CD4-positive, alpha-beta memory T cell (primary cell): Measurements from ENCODE around the gene CDKN1B. TPM values are rescaled to one million over a fixed set of nuclear protein-coding genes. Genes with fewer than 3 reads are reported as not detected.
A peak's percentile ranks its signal among the peaks of the same experiment; 100 is the strongest.
"Not testable (repeated sequence)": the region's sequence is repeated elsewhere in the genome, so short reads cannot be mapped to it uniquely, and the experiment has no call there.

ENCODE experiments used
- CTCF ChIA-PET: fragments of 350-600 bp; sonication (Branson Sonifier 250); formaldehyde crosslinking; loops from one replicate; lab custom pipeline; 2021; ENCODE audit warnings: inconsistent platforms; ENCODE audit not compliant: partially characterized antibody; lab: Charles Lee
- POLR2A ChIA-PET: fragments of 350-600 bp; sonication (Branson Sonifier 250); formaldehyde crosslinking; loops from one replicate; lab custom pipeline; 2021; ENCODE audit not compliant: partially characterized antibody; lab: Charles Lee
- DNase-seq, 5 donors: peaks; one replicate each; pipeline versions ENCODE4 v3.0.0 to v3.0.0-alpha.2; 2020 to 2022; ENCODE audit warnings: mixed read lengths in 1 of 5
- H3K27ac ChIP-seq: one replicate; pipeline ENCODE4 v1.7.0; 2013; ENCODE audit warnings: low read depth, low read length
- H3K27me3 ChIP-seq: 2 replicates; pipeline ENCODE4 v1.7.0; 2013; ENCODE audit warnings: mild to moderate bottlenecking, low read length, moderate library complexity; ENCODE audit not compliant: insufficient read depth
- H3K36me3 ChIP-seq: 2 replicates; pipeline ENCODE4 v1.7.0; 2013; ENCODE audit warnings: mild to moderate bottlenecking, low read length, moderate library complexity; ENCODE audit not compliant: insufficient read depth
- H3K4me1 ChIP-seq: 2 replicates; pipeline ENCODE4 v1.7.0; 2013; ENCODE audit warnings: mild to moderate bottlenecking, low read length, moderate library complexity; ENCODE audit not compliant: insufficient read depth
- H3K4me3 ChIP-seq, 2 donors: one replicate each; pipeline ENCODE4 v1.7.0; 2013; ENCODE audit warnings: low read length in 2 of 2, mild to moderate bottlenecking in 1 of 2
- H3K9me3 ChIP-seq, 2 donors: one replicate each; pipeline ENCODE4 v1.7.0; 2013; ENCODE audit warnings: low read length in 2 of 2, control low read depth in 1 of 2; ENCODE audit not compliant: control insufficient read depth in 1 of 2
- H3K27ac Mint-ChIP-seq, 7 donors: one replicate each; pipeline ENCODE4 v1.8.0; 2020 to 2021; ENCODE audit warnings: mixed read lengths in 7 of 7, mild to moderate bottlenecking in 6 of 7, inconsistent platforms in 3 of 7, moderate library complexity in 3 of 7
- H3K27me3 Mint-ChIP-seq, 2 donors: one replicate each; pipeline ENCODE4 v1.8.0; 2020 to 2021; ENCODE audit warnings: mixed read lengths in 2 of 2
- H3K36me3 Mint-ChIP-seq, 2 donors: one replicate each; pipeline ENCODE4 v1.8.0; 2020 to 2021; ENCODE audit warnings: mixed read lengths in 2 of 2, inconsistent platforms in 1 of 2, mild to moderate bottlenecking in 1 of 2
- H3K4me1 Mint-ChIP-seq, 4 donors: one replicate each; pipeline ENCODE4 v1.8.0; 2020 to 2021; ENCODE audit warnings: mixed read lengths in 4 of 4, mild to moderate bottlenecking in 1 of 4
- H3K4me3 Mint-ChIP-seq, 8 donors: one replicate each; pipeline ENCODE4 v1.8.0; 2020 to 2021; ENCODE audit warnings: mixed read lengths in 8 of 8, mild to moderate bottlenecking in 7 of 8, moderate library complexity in 6 of 8, inconsistent platforms in 3 of 8
- H3K9me3 Mint-ChIP-seq, 8 donors: one replicate each; pipeline ENCODE4 v1.8.0; 2020 to 2021; ENCODE audit warnings: mixed read lengths in 8 of 8, mild to moderate bottlenecking in 5 of 8, inconsistent platforms in 3 of 8, moderate library complexity in 1 of 8
- intact Hi-C: fragments of 100-400 bp; cut with micrococcal nuclease; formaldehyde crosslinking; loops from one replicate; pipeline ENCODE4 v1.15.1; 2023
- polyA plus RNA-seq, 2 donors: library from polyadenylated mRNA; unstranded; fragments of 300-500 nt; fragmentation: Illumina TruSeq; gene quantifications; one replicate each; pipeline ENCODE4 v1.2.3, GENCODE V29; 2021
- total RNA-seq, 2 experiments: library from RNA; stranded (reverse); gene quantifications; one replicate each; pipeline ENCODE4 v1.2.3, GENCODE V29; 2021

Gene CDKN1B
- total and polyA plus RNA-seq, 4 experiments from 2014 or later = 12.5 to 238 (median 123) TPM

- POLR2A ChIA-PET = interaction anchor here (1.6 to 6.5 kb wide), 3 partner anchors 13 to 356 kb away, joined by 3 to 643 read pairs (median 66); partner anchors contain the start of gene CDKN1B
- H3K27ac Mint-ChIP-seq = peak overlapping the region; percentile 56 to 93 (median 93)
These were observed 16.9 kb downstream of the CDKN1B start for GRCh38 chr12:12734054-12734453.

DNA sequence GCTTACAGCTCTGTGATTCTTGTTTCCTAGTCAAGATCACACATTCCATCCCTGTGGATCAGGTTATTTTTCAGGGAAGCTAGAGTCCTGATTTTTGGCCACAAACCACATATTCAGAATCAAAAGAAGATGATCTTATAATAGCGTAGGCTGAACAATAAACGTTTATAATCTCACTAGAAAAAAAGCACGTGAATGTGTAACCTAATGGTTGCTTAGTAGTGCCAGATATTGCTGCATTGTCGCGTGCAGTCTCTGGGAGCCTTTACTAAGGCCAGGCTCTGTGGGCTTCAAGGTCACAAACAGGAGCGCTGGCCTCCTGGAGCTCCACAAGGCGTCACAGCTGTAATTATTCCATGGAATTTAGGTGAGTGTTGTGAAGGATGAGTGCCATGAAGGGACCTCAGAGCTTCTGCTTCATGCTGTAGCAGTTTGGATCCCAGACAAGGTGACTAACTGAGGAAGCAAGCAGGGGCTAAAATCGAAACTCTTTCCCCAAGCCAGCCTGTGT lies 17.4 kb downstream of the CDKN1B start:
- Mint-ChIP-seq H3K27ac (peak overlapping the region; percentile 71 to 93 (median 93)), H3K4me1 (peaks cover 30 to 59% (median 45%) of the 10 kb centered on the region in 4 donors), H3K36me3 (peaks cover 7 to 10% of the 10 kb centered on the region in 2 donors), H3K9me3 (no peaks in the 10 kb centered on the region), H3K27me3 (no peaks in the 10 kb centered on the region), H3K4me3 (peak overlapping the region in 6 of 8 donors; percentile 23 to 78 (median 67))
- H3K27me3 ChIP-seq = no peaks in the 10 kb centered on the region
- intact Hi-C loops = no loop called here
- no peak overlapping the region for H3K4me3 ChIP-seq
- ChIA-PET CTCF (interaction anchor here (0.8 to 5.4 kb wide), 9 partner anchors 10 to 374 kb away, joined by 3 to 150 read pairs (median 14); no protein-coding TSS in a partner anchor), POLR2A (interaction anchor here (0.9 to 6.5 kb wide), 9 partner anchors 14 to 376 kb away, joined by 3 to 643 read pairs (median 26); partner anchors contain the start of genes BORCS5, CDKN1B, DUSP16 and GPR19)
- peaks cover 52% of the 10 kb centered on the region for H3K4me1 ChIP-seq
- peak overlapping the region; percentile 20 for H3K27ac ChIP-seq
- DNase-seq = no peak
- H3K9me3 ChIP-seq = no peaks in the 10 kb centered on the region
- H3K36me3 ChIP-seq = no peaks in the 10 kb centered on the region

More at GRCh38 chr12:12734054-12734453, 16.9 kb downstream of the CDKN1B start:
- DNase-seq = no peak
- peaks cover 31 to 62% (median 46%) of the 10 kb centered on the region in 4 donors for H3K4me1 Mint-ChIP-seq
- H3K4me1 ChIP-seq = peaks cover 57% of the 10 kb centered on the region
- H3K36me3 Mint-ChIP-seq = peaks cover 7 to 10% of the 10 kb centered on the region in 2 donors
- intact Hi-C loops = no loop called here
- H3K9me3 Mint-ChIP-seq = no peaks in the 10 kb centered on the region
- H3K36me3 ChIP-seq = no peaks in the 10 kb centered on the region
- no peaks in the 10 kb centered on the region for H3K27me3 Mint-ChIP-seq
- H3K9me3 ChIP-seq = no peaks in the 10 kb centered on the region
- H3K4me3 ChIP-seq = no peak overlapping the region
- H3K4me3 Mint-ChIP-seq = peak overlapping the region in 3 of 8 donors; percentile 59 to 78 (median 65)
- no peak overlapping the region for H3K27ac ChIP-seq
- CTCF ChIA-PET = interaction anchor here (0.8 to 4.8 kb wide), 4 partner anchors 9 to 373 kb away, joined by 3 to 104 read pairs (median 46); no protein-coding TSS in a partner anchor
- H3K27me3 ChIP-seq = no peaks in the 10 kb centered on the region

DNA sequence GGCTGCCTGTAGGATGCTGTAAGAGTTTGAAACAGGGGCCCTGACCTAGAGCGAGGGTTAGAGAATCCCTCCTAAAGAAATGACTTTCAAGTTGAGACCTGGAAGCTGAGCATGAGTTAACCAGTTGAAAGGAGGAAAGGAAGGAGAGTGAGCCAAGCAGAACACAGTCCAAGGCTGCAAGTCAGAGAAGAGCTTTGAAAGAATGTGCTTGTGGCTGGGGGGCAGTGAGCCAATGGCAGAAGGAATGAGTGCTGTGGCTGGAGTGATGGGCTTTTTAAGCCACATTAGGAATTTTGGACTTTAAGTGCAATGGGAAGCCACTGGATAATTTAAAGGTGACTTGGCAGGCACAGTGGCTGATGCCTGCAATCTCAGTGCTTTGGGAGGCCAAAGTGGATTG lies 18.1 kb downstream of the CDKN1B start:
- ChIA-PET CTCF (interaction anchor here (1.2 to 5.4 kb wide), 16 partner anchors 11 to 698 kb away, joined by 3 to 150 read pairs (median 15); partner anchors contain the start of genes CREBL2 and DUSP16), POLR2A (interaction anchor here (0.9 to 6.5 kb wide), 14 partner anchors 14 to 377 kb away, joined by 3 to 643 read pairs (median 16); partner anchors contain the start of genes BORCS5, CDKN1B, CREBL2 and DUSP16)
- H3K27ac Mint-ChIP-seq = peak overlapping the region; percentile 71 to 93 (median 93)
- no peak for DNase-seq
- Histone ChIP-seq H3K36me3 (no peaks in the 10 kb centered on the region), H3K4me3 (no peak overlapping the region), H3K27me3 (no peaks in the 10 kb centered on the region), H3K9me3 (no peaks in the 10 kb centered on the region), H3K27ac (peak overlapping the region; percentile 20), H3K4me1 (peaks cover 46% of the 10 kb centered on the region)
- no peaks in the 10 kb centered on the region for H3K27me3 Mint-ChIP-seq
- peaks cover 24 to 53% (median 39%) of the 10 kb centered on the region in 4 donors for H3K4me1 Mint-ChIP-seq
- H3K9me3 Mint-ChIP-seq = no peaks in the 10 kb centered on the region
- peak overlapping the region in 7 of 8 donors; percentile 23 to 78 (median 59) for H3K4me3 Mint-ChIP-seq
- intact Hi-C loops = no loop called here
- H3K36me3 Mint-ChIP-seq = peaks cover 5 to 6% of the 10 kb centered on the region in 2 donors

- H3K27ac Mint-ChIP-seq = peak overlapping the region; percentile 88 to 93 (median 93)
- intact Hi-C loops = loop anchor here (1.0 to 2.0 kb wide), 10 partner anchors 12 to 361 kb away; partner anchors contain the start of gene GPR19
These were observed 19.9 kb downstream of the CDKN1B start for GRCh38 chr12:12736759-12737676.

DNA sequence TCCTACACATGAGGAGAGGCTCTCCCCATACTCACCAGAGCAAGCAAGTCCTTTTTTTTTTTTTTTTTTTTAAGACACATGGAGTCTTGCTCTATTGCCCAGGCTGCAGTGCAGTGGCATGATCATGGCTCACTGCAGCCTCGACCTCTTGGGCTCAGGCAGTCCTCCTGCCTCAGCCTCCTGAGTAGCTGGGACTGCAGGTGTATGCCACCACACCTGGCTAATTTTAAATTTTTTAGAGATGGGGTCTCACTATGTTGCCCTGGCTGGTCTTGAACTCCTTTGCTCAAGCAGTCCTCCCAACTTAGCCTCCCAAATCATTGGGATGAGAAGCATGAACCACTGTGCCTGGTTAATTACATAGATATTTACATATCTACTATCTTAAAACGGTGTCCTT lies 21.0 kb downstream of the CDKN1B start:
- H3K4me1 ChIP-seq = peaks cover 53% of the 10 kb centered on the region
- H3K4me3 Mint-ChIP-seq, H3K9me3 ChIP-seq, DNase-seq, H3K36me3 ChIP-seq, H3K36me3 Mint-ChIP-seq, intact Hi-C loops, H3K9me3 Mint-ChIP-seq, H3K4me3 ChIP-seq, H3K27me3 Mint-ChIP-seq, H3K27ac ChIP-seq, H3K27me3 ChIP-seq: not testable (repeated sequence)
- CTCF ChIA-PET = interaction anchor here (1.0 to 5.4 kb wide), 28 partner anchors 8 to 1155 kb away, joined by 3 to 150 read pairs (median 12); partner anchors contain the start of genes BORCS5 and DUSP16
- peak overlapping the region in 1 of 7 donors; percentile 88 for H3K27ac Mint-ChIP-seq
- POLR2A ChIA-PET = interaction anchor here (0.7 to 6.5 kb wide), 10 partner anchors 17 to 380 kb away, joined by 3 to 643 read pairs (median 24); partner anchors contain the start of genes BORCS5, CDKN1B, CREBL2 and DUSP16
- H3K4me1 Mint-ChIP-seq = peaks cover 23 to 60% (median 41%) of the 10 kb centered on the region in 4 donors

More at GRCh38 chr12:12736759-12737676, 19.9 kb downstream of the CDKN1B start:
- H3K27ac ChIP-seq = peak overlapping the region; percentile 76
- no peaks in the 10 kb centered on the region for H3K27me3 ChIP-seq
- Mint-ChIP-seq H3K4me1 (peaks cover 24 to 59% (median 41%) of the 10 kb centered on the region in 4 donors), H3K27me3 (no peaks in the 10 kb centered on the region), H3K4me3 (peak overlapping the region; percentile 67 to 88 (median 76)), H3K9me3 (no peaks in the 10 kb centered on the region), H3K36me3 (peaks cover 1 to 7% of the 10 kb centered on the region in 2 donors)
- ChIA-PET POLR2A (interaction anchor here (0.6 to 6.5 kb wide), 54 partner anchors 9 to 1658 kb away, joined by 3 to 643 read pairs (median 5); partner anchors contain the start of genes ATF7IP, BCL2L14, BORCS5 and CDKN1B), CTCF (interaction anchor here (0.5 to 5.4 kb wide), 97 partner anchors 7 to 1154 kb away, joined by 3 to 150 read pairs (median 5); partner anchors contain the start of genes BORCS5, CREBL2, DDX47 and DUSP16)
- H3K4me3 ChIP-seq = peak overlapping the region in 1 of 2 donors; percentile 46
- DNase-seq = peak; percentile 61 to 70 (median 64)
- no peaks in the 10 kb centered on the region for H3K9me3 ChIP-seq
- H3K36me3 ChIP-seq = no peaks in the 10 kb centered on the region
- H3K4me1 ChIP-seq = peaks cover 55% of the 10 kb centered on the region

DNA sequence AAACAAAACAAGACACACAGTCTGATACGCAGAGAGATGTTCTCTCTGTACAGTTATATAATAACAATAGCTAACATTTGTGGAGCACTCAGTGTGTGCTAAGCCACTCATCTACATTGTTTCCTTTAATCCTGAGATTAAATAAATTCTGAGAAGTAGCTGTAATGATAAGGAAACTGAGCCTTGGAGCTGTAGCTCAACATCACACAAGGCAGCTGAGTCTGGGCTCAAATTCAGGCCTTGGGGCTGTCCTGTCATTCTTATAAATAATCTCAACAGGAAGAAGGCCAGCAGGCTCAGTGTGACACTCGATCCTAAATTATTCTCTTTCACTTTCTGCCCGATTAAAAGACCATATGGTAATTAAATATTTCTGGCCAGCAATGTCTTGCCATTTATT lies 24.5 kb downstream of the CDKN1B start:
- peaks cover 22% of the 10 kb centered on the region for H3K4me1 ChIP-seq
- POLR2A ChIA-PET = interaction anchor here (0.6 to 1.5 kb wide), 5 partner anchors 15 to 382 kb away, joined by 3 to 6 read pairs (median 4); no protein-coding TSS in a partner anchor
- no peaks in the 10 kb centered on the region for H3K27me3 ChIP-seq
- Mint-ChIP-seq H3K36me3 (peaks cover 0 to 15% of the 10 kb centered on the region in 2 donors), H3K27me3 (no peaks in the 10 kb centered on the region), H3K4me1 (peaks cover 14 to 37% (median 22%) of the 10 kb centered on the region in 4 donors), H3K27ac (peak overlapping the region in 2 of 7 donors; percentile 55 to 64), H3K4me3 (peak overlapping the region in 1 of 8 donors; percentile 35), H3K9me3 (no peaks in the 10 kb centered on the region)
- DNase-seq = no peak
- no peaks in the 10 kb centered on the region for H3K36me3 ChIP-seq
- intact Hi-C loops = no loop called here
- H3K4me3 ChIP-seq = no peak overlapping the region
- CTCF ChIA-PET = interaction anchor here (0.7 to 1.4 kb wide), 8 partner anchors 71 to 408 kb away, joined by 3 to 4 read pairs (median 3); no protein-coding TSS in a partner anchor
- H3K27ac ChIP-seq = no peak overlapping the region
- H3K9me3 ChIP-seq = no peaks in the 10 kb centered on the region
